Melanocyte of skin (primary cell): ENCODE data around the gene CDH12. TPM values are rescaled to one million over a fixed set of nuclear protein-coding genes. Genes with fewer than 3 reads are reported as not detected.

ENCODE experiments used
- total RNA-seq, 2 donors: library from RNA; depleted of rRNA; stranded (reverse); fragments of >200 nt; gene quantifications; 2 replicates each; pipeline ENCODE4 v1.2.3, GENCODE V29; 2012

The CDH12 gene
- under 1 TPM in 1 of 2 donors, not detected in 1; under 0.01 TPM for total RNA-seq

GRCh38 chr5:22852807-22853660 lies at the start of gene CDH12:
CDH12 (minus strand) TSS chr5:22853344.

